Lower leg skin (tissue), 4 donors: ENCODE data around the gene CORIN. TPM values are rescaled to one million over a fixed set of nuclear protein-coding genes. Genes with fewer than 3 reads are reported as not detected.

Experiments used
- DNase-seq, 2 donors: peaks; one replicate each; pipeline ENCODE4 v3.0.0-alpha.2; 2019; ENCODE audit warnings: low spot score in 2 of 2
- H3K4me3 ChIP-seq: fragments of 200-600 bp; sonication (generic); 2 replicates; pipeline ENCODE4 v1.5.1; 2017; ENCODE audit warnings: mild to moderate bottlenecking, low read depth; ENCODE audit not compliant: poor library complexity, severe bottlenecking
- POLR2A ChIP-seq, 2 donors: fragments of 450-650 bp; IDR thresholded peaks; one replicate each; pipeline ENCODE4 v1.6.1; 2016 to 2017; ENCODE audit warnings: antibody characterized with exemption in 2 of 2, mild to moderate bottlenecking in 1 of 2, moderate library complexity in 1 of 2
- WGBS, 2 donors: methylation state at CpG; one replicate each; pipeline ENCODE4 v1.1.5; 2018; 5-methylcytosine and 5-hydroxymethylcytosine counted together
- intact Hi-C: fragments of 100-400 bp; cut with DNase I; formaldehyde crosslinking; loops from one replicate; pipeline ENCODE4 v1.15.0; 2023; ENCODE audit warnings: low total_unique reads
- total RNA-seq, 4 donors: library from RNA; depleted of rRNA; stranded (reverse); fragments of >200 nt; gene quantifications; one replicate each; pipeline ENCODE4 v1.1.0, GENCODE V29; 2016
- TF ChIP-seq, protein P1 (sequence below), 3 donors: fragments of 450-650 bp; IDR thresholded peaks; one replicate each; pipeline ENCODE4 v1.5.1; 2016; ENCODE audit warnings: antibody characterized with exemption in 3 of 3, mild to moderate bottlenecking in 3 of 3, moderate library complexity in 2 of 3

The CORIN gene
- total RNA-seq, 4 donors from 2014 or later = 0.15 to 17.6 (median 1.7) TPM

DNA sequence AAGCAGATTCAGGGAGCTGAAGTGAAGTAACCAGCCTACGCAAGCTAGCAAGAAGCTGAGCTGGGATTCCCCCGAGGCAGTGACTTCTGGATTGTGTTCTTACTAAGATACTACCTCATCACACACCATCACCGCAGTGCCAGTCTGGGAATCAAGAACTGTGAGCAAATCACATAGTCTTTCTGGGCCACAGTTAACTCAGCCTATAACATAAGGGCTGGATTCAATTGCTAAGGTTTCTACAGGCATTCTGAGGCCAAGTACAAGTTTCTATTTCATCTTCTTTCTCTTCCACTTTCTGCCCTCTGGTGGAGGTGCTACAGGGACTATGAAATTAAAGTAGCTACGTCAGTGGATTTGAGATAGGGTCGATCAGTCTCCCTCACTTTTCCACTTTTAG is 1.4 kb upstream of the CORIN start:
- WGBS, 2 donors = 42 to 45% methylated on average over 5 of the region's 5 CpGs
- TF ChIP-seq, protein P1, sequence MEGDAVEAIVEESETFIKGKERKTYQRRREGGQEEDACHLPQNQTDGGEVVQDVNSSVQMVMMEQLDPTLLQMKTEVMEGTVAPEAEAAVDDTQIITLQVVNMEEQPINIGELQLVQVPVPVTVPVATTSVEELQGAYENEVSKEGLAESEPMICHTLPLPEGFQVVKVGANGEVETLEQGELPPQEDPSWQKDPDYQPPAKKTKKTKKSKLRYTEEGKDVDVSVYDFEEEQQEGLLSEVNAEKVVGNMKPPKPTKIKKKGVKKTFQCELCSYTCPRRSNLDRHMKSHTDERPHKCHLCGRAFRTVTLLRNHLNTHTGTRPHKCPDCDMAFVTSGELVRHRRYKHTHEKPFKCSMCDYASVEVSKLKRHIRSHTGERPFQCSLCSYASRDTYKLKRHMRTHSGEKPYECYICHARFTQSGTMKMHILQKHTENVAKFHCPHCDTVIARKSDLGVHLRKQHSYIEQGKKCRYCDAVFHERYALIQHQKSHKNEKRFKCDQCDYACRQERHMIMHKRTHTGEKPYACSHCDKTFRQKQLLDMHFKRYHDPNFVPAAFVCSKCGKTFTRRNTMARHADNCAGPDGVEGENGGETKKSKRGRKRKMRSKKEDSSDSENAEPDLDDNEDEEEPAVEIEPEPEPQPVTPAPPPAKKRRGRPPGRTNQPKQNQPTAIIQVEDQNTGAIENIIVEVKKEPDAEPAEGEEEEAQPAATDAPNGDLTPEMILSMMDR (IDR thresholded peaks at IDR 0.05) = no peak
- TF ChIP-seq POLR2A (IDR thresholded peaks at IDR 0.05) = no peak
- DNase-seq = peak in 1 of 2 donors; percentile 30
- intact Hi-C loops = loop anchor here (10.0 kb wide), 1 partner anchor 154 kb away; no protein-coding TSS in a partner anchor
- H3K4me3 ChIP-seq = no peak overlapping the region

DNA sequence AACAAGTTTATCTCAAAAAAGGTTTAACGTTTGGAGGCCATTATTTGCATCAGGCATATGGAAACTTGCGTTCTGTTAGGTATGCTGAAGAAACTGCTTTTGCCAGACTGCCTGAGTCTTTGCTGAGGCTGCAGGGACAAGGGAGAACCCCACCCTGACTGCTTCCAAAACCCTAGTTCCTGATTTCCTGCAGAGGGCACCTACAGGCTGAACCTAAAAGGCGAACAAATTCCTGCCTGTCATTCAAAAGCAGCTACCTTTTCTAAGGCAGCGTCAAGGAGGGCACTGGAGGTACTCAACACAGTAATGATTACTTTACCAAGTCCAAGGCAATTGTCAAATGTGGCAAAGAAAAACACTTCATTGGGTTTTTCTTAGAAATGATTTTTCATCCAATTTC is 578 bp upstream of the CORIN start:
- WGBS, 2 donors = 40 to 41% methylated on average over 4 of the region's 4 CpGs
- TF ChIP-seq, protein P1 (IDR thresholded peaks at IDR 0.05) = no peak
- no peak for TF ChIP-seq POLR2A (IDR thresholded peaks at IDR 0.05)
- intact Hi-C loops = loop anchor here (10.0 kb wide), 1 partner anchor 154 kb away; no protein-coding TSS in a partner anchor
- no peak for DNase-seq
- no peak overlapping the region for H3K4me3 ChIP-seq

DNA sequence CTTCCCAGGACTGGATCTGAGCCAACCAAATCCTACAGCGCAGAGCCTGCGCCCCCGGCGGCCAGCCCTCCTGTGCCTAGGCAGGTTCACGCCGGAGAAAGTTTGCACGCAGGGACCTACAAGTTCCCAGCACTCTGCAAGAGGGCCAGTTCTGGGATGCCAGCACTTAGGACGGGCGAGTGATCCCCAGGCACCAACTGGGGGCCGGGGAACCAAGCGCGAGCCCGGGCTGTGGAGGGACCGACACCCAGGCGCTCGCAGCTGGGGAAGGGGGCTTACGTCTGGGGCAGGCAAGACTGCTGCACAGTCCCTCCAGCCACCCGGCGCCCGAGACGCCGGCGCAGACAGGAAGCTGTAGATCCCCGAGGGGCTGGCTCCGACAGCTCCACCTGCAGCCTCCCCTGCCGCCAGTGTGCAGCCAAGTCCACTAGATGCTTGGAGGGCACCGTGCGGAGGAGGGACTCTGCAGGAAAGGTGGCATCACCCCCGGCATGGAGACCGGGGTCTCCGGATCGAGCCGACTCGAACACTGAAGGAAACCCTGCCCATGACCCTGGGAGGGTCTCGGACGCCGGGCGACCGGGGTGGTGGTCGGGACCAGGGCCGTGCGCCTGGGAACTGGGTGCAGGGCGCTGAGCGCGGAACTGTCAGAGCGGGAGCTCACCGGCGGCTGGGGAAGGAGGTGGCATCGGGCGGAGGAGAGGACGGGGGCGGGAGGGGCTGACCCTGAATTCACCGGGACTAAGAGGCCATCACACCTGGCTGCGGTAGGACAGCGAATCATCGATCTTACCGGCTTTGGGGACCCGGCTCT is 566 bp downstream of the CORIN start:
- no peak for DNase-seq
- intact Hi-C loops = loop anchor here (10.0 kb wide), 1 partner anchor 152 kb away; no protein-coding TSS in a partner anchor
- WGBS, 2 donors = 0 to 1% methylated on average over 24 to 25 of the region's 58 CpGs

DNA sequence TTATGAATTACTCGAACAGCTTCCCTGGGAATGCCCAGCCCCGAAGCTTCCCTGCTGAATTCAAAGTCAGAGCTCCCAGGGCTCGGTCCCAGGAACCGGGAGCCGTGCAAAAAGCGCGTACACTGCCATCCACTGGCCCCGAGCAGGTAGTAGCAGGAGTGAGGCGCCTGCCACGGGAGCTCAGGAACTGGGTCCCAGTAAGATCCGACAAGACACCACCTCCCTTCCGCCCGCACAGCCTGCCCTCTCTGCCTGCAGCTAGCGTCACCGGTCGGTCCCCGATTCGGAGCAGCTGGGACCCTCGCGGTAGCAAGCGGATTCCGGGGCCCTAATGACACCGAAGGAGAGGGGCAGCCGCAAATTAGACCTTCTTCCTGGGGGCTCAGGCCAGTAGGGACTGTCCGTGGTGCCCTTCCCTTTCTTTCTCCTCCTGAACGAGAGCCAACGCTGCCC is 1.2 kb downstream of the CORIN start:
- peak; percentile 78 to 96 for DNase-seq
- 1% methylated on average over 25 to 26 of the region's 27 CpGs for WGBS, 2 donors
- TF ChIP-seq, protein P1 (IDR thresholded peaks at IDR 0.05) = no peak
- TF ChIP-seq POLR2A (IDR thresholded peaks at IDR 0.05) = no peak
- peak overlapping the region; percentile 52 for H3K4me3 ChIP-seq
- intact Hi-C loops = loop anchor here (10.0 kb wide), 1 partner anchor 152 kb away; no protein-coding TSS in a partner anchor

More for the DNA sequence above, 566 bp downstream of the CORIN start:
- H3K4me3 ChIP-seq = peak overlapping the region; percentile 52
- TF ChIP-seq, protein P1 (IDR thresholded peaks at IDR 0.05) = no peak
- no peak for TF ChIP-seq POLR2A (IDR thresholded peaks at IDR 0.05)

DNA sequence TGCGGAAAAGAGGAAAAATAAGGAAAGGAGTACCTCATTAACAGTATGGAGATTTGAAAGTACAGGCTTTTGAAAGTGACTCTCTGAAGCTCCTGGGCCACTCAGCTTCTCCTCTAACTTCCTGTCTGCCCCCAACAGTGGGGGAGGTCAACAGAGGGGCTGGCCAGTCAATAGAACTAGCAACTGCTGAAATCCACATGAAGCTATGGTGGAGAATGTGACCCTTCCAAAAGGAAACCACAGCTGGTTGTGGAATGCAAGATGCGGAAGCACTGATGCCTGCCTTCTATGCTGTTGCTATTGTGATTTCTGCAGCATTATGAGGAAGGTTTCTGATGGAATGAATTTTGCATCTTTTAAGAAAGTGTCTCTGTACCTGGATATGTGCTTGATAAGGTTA is 2.4 kb downstream of the CORIN start:
- intact Hi-C loops = loop anchor here (10.0 kb wide), 1 partner anchor 151 kb away; no protein-coding TSS in a partner anchor
- H3K4me3 ChIP-seq = no peak overlapping the region
- WGBS, 2 donors = 72 to 74% methylated on average over 2 of the region's 2 CpGs

More for the DNA sequence above, 2.4 kb downstream of the CORIN start:
- DNase-seq = no peak
- no peak for TF ChIP-seq POLR2A (IDR thresholded peaks at IDR 0.05)
- TF ChIP-seq, protein P1 (IDR thresholded peaks at IDR 0.05) = no peak
